CD4-positive, alpha-beta T cell (primary cell): ENCODE data around the gene LURAP1L. TPM values are rescaled to one million over a fixed set of nuclear protein-coding genes. Genes with fewer than 3 reads are reported as not detected.

Source experiments
- ATAC-seq: fragments of 200-7000 bp; cut with Tn5 transposase; one replicate; pipeline ENCODE4 v1.10.0; 2022; ENCODE audit warnings: mild to moderate bottlenecking; ENCODE audit not compliant: poor library complexity
- CTCF ChIA-PET: fragments of 350-600 bp; sonication (Branson Sonifier 250); formaldehyde crosslinking; loops from one replicate; lab custom pipeline; 2021; ENCODE audit warnings: antibody characterized with exemption, inconsistent platforms; lab: Charles Lee
- POLR2A ChIA-PET: fragments of 350-600 bp; sonication (Branson Sonifier 250); formaldehyde crosslinking; loops from one replicate; lab custom pipeline; 2021; ENCODE audit warnings: antibody characterized with exemption, inconsistent platforms; lab: Charles Lee
- DNase-seq, 14 experiments: peaks; one replicate each; pipeline ENCODE4 v3.0.0-alpha.2; 2013 to 2020; ENCODE audit warnings: mixed read lengths in 2 of 14
- H3K27ac ChIP-seq, 2 donors: one replicate each; pipeline versions ENCODE4 v1.5.1 to v1.7.0; 2013; ENCODE audit warnings: low read length in 2 of 2, low read depth in 1 of 2, mild to moderate bottlenecking in 1 of 2
- H3K27me3 ChIP-seq, 2 experiments: 1 replicate in 1 of 2; 2 replicates in 1 of 2; pipeline versions ENCODE4 v1.6.1 to v1.7.0; 2013; ENCODE audit warnings: low read length in 2 of 2, control low read depth in 1 of 2, mild to moderate bottlenecking in 1 of 2, moderate library complexity in 1 of 2; ENCODE audit not compliant: insufficient read depth in 2 of 2, control insufficient read depth in 1 of 2
- H3K36me3 ChIP-seq: one replicate; pipeline ENCODE4 v1.6.1; 2013; ENCODE audit warnings: low read length, control low read depth; ENCODE audit not compliant: insufficient read depth
- H3K4me1 ChIP-seq: one replicate; pipeline ENCODE4 v1.6.1; 2013; ENCODE audit warnings: low read length, control low read depth; ENCODE audit not compliant: insufficient read depth
- H3K4me3 ChIP-seq: one replicate; pipeline ENCODE4 v1.5.1; 2013; ENCODE audit warnings: mild to moderate bottlenecking, low read length, moderate library complexity
- H3K9me3 ChIP-seq, 2 experiments: 1 replicate in 1 of 2; 2 replicates in 1 of 2; pipeline versions ENCODE4 v1.6.1 to v1.7.0; 2013; ENCODE audit warnings: low read length in 2 of 2, mild to moderate bottlenecking in 2 of 2, control low read depth in 1 of 2, moderate library complexity in 1 of 2; ENCODE audit not compliant: control insufficient read depth in 1 of 2, insufficient read depth in 1 of 2
- H3K27ac Mint-ChIP-seq: one replicate; pipeline ENCODE4 v1.8.0; 2020; ENCODE audit warnings: mixed read lengths
- H3K27me3 Mint-ChIP-seq: one replicate; pipeline ENCODE4 v1.8.0; 2021; ENCODE audit warnings: mixed read lengths
- H3K36me3 Mint-ChIP-seq: one replicate; pipeline ENCODE4 v1.8.0; 2021; ENCODE audit warnings: low read depth, mixed read lengths
- H3K4me1 Mint-ChIP-seq: one replicate; pipeline ENCODE4 v1.8.0; 2021; ENCODE audit warnings: low read depth, mixed read lengths
- H3K4me3 Mint-ChIP-seq: one replicate; pipeline ENCODE4 v1.8.0; 2020; ENCODE audit warnings: mild to moderate bottlenecking, mixed read lengths
- H3K9me3 Mint-ChIP-seq: one replicate; pipeline ENCODE4 v1.8.0; 2020; ENCODE audit warnings: mixed read lengths
- intact Hi-C, 2 experiments: fragments of 100-400 bp; cut with DNase I in 1 of 2; cut with micrococcal nuclease in 1 of 2; formaldehyde crosslinking; loops; one replicate each; pipeline versions ENCODE4 v1.15.1 to v1.9.0; 2023 to 2025; cut with DNase I, micrococcal nuclease
- total RNA-seq, 174 experiments: library from RNA in 2 of 174; stranded (reverse) in 2 of 174; gene quantifications; one replicate each; pipeline ENCODE4 v1.2.3 and lab custom pipeline; 2021 to 2026
- TF ChIP-seq, protein P1 (sequence below): fragments of 200-600 bp; IDR thresholded peaks from one replicate; pipeline ENCODE4 v1.8.0; 2022; ENCODE audit warnings: antibody characterized with exemption, mild to moderate bottlenecking

Gene LURAP1L
- total RNA-seq, 2 experiments from 2014 or later: not detected

DNA sequence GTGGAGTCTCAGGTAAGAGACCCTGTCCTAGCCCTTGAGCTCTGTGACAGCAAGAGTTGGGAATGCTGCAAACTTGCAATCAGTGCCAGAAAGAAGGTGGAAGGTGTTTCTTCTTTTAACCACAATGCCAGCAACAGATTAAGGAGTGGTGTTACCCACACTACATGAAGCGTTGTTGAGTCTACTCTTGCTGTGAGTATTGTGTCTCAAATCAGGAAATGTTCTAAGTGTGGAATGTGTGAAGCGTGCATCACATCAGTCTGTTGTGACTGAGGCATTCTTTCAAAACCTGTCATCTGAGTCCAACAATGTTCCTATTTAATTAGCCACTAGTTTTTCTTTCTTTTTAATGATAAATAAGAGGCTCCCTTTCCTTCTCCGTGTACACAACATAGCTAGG is 2.9 kb upstream of the LURAP1L start:
- no peak overlapping the region for H3K27ac ChIP-seq
- TF ChIP-seq, protein P1, sequence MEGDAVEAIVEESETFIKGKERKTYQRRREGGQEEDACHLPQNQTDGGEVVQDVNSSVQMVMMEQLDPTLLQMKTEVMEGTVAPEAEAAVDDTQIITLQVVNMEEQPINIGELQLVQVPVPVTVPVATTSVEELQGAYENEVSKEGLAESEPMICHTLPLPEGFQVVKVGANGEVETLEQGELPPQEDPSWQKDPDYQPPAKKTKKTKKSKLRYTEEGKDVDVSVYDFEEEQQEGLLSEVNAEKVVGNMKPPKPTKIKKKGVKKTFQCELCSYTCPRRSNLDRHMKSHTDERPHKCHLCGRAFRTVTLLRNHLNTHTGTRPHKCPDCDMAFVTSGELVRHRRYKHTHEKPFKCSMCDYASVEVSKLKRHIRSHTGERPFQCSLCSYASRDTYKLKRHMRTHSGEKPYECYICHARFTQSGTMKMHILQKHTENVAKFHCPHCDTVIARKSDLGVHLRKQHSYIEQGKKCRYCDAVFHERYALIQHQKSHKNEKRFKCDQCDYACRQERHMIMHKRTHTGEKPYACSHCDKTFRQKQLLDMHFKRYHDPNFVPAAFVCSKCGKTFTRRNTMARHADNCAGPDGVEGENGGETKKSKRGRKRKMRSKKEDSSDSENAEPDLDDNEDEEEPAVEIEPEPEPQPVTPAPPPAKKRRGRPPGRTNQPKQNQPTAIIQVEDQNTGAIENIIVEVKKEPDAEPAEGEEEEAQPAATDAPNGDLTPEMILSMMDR: no peak
- H3K4me3 ChIP-seq: no peak overlapping the region
- DNase-seq (no peak), ATAC-seq (no peak)
- no peak overlapping the region for H3K27ac Mint-ChIP-seq
- no peaks in the 10 kb centered on the region for H3K36me3 Mint-ChIP-seq
- peaks cover 4% of the 10 kb centered on the region for H3K9me3 Mint-ChIP-seq
- intact Hi-C loops: no loop called here
- H3K4me3 Mint-ChIP-seq: no peak overlapping the region
- peaks cover 12 to 19% of the 10 kb centered on the region in 2 experiments for H3K27me3 ChIP-seq
- H3K4me1 ChIP-seq: peaks cover 3% of the 10 kb centered on the region
- peaks cover 27% of the 10 kb centered on the region for H3K27me3 Mint-ChIP-seq
- no peaks in the 10 kb centered on the region for H3K4me1 Mint-ChIP-seq
- H3K9me3 ChIP-seq: peaks cover 0 to 22% of the 10 kb centered on the region in 2 experiments
- ChIA-PET CTCF (no interaction called here), POLR2A (no interaction called here)
- no peaks in the 10 kb centered on the region for H3K36me3 ChIP-seq

DNA sequence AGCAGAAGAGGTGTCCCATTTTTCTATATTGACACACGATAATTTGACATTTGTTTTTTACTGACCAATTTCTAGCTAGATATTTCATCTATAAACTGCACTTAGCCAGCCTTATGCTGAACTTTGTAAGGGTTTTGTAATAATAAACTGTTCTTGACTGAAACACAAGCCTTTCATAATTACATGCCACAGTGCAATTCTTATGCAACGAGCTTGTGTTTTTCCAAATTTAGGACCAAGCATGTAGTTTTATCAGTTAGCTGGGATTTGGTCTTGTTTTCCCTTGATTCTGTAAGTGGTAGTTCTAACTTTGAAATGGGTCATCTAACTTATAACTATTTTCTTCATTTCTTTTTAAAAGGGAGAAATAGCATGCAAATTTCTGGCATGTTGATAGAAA is 1.3 kb upstream of the LURAP1L start:
- no peak overlapping the region for H3K4me3 Mint-ChIP-seq
- no peak for ATAC-seq
- H3K27ac Mint-ChIP-seq: no peak overlapping the region
- TF ChIP-seq, protein P1: no peak
- H3K27ac ChIP-seq: no peak overlapping the region
- H3K9me3 Mint-ChIP-seq: peaks cover 4% of the 10 kb centered on the region
- H3K9me3 ChIP-seq: peaks cover 0 to 18% of the 10 kb centered on the region in 2 experiments
- H3K4me1 ChIP-seq: peaks cover 3% of the 10 kb centered on the region
- H3K36me3 Mint-ChIP-seq: no peaks in the 10 kb centered on the region
- H3K36me3 ChIP-seq: no peaks in the 10 kb centered on the region
- intact Hi-C loops: no loop called here
- no peak overlapping the region for H3K4me3 ChIP-seq
- no peaks in the 10 kb centered on the region for H3K4me1 Mint-ChIP-seq
- peaks cover 16 to 19% of the 10 kb centered on the region in 2 experiments for H3K27me3 ChIP-seq
- DNase-seq: no peak
- ChIA-PET POLR2A (no interaction called here), CTCF (no interaction called here)
- peaks cover 30% of the 10 kb centered on the region for H3K27me3 Mint-ChIP-seq

DNA sequence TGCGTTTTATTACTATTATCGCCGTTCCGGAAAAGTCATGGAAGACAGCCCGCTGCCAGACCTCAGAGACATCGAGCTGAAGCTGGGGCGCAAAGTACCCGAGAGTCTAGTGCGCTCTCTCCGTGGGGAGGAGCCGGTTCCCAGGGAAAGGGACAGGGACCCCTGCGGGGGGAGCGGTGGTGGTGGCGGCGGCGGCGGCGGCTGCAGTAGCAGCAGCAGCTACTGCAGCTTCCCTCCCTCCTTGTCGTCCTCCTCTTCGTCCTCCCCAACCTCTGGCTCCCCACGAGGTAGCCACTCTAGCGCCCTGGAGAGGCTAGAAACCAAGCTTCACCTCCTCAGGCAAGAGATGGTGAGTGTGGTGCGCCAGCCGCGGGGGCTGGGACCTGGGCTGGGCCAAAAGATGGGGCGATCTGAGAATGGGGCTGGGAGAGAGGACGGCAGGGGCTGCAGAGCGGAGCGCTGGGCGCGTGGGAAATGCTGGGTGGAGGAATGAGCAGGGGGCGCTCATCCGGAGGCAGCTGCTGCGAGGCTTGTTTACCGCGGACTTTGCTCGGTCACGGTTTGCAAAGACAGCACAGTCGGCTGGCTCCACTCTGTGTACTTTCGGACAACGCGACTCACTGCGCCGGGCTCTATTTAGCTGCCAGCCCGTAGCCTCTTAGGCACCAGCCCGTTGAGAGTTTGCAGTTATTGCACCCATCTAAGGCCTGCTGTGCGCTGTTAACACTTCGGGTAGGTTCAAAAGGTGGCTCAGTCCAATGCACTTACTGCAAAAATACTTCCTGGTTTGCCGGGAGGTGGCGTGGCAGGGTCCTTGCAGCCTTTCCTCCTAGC is 1.1 kb downstream of the LURAP1L start:
- Mint-ChIP-seq H3K27me3 (peaks cover 30% of the 10 kb centered on the region), H3K9me3 (peaks cover 4% of the 10 kb centered on the region), H3K27ac (no peak overlapping the region), H3K4me1 (no peaks in the 10 kb centered on the region), H3K4me3 (no peak overlapping the region), H3K36me3 (no peaks in the 10 kb centered on the region)
- peaks cover 3% of the 10 kb centered on the region for H3K4me1 ChIP-seq
- no peak overlapping the region for H3K27ac ChIP-seq
- H3K4me3 ChIP-seq: no peak overlapping the region
- ChIA-PET CTCF (no interaction called here), POLR2A (no interaction called here)
- H3K9me3 ChIP-seq: peaks cover 0 to 16% of the 10 kb centered on the region in 2 experiments
- no peaks in the 10 kb centered on the region for H3K36me3 ChIP-seq
- DNase-seq (peak in 1 of 14 experiments; percentile 2), ATAC-seq (no peak)
- TF ChIP-seq, protein P1: no peak
- peaks cover 16 to 19% of the 10 kb centered on the region in 2 experiments for H3K27me3 ChIP-seq
- intact Hi-C loops: no loop called here
